HCT116 (cell line): ENCODE data around the gene SCCPDH. TPM values are rescaled to one million over a fixed set of nuclear protein-coding genes. Genes with fewer than 3 reads are reported as not detected.
"Not testable (repeated sequence)": the region's sequence is repeated elsewhere in the genome, so short reads cannot be mapped to it uniquely, and the experiment has no call there.

ENCODE experiments used
- ATAC-seq: fragments of 200-7000 bp; cut with Tn5 transposase; 2 replicates; pipeline ENCODE4 v1.9.1; 2020; ENCODE audit warnings: mild to moderate bottlenecking, moderate library complexity
- BruUV-seq: library from RNA; stranded (reverse); fragments of 400-500 nt; replicated peaks from 2 replicates; lab custom pipeline; 2021; lab: Mats Ljungman, UMichigan
- CTCF ChIA-PET: fragments of 300-600 bp; sonication (Branson Sonifier 250); formaldehyde crosslinking; loops from one replicate; lab custom pipeline; 2021; ENCODE audit warnings: antibody characterized with exemption; lab: Charles Lee
- POLR2A ChIA-PET: fragments of 300-600, 350-600 bp; sonication (Branson Sonifier 250); formaldehyde crosslinking; loops from one replicate; lab custom pipeline; 2021; ENCODE audit warnings: antibody characterized with exemption; lab: Charles Lee
- RAD21 ChIA-PET, 2 experiments: fragments of 300-600 bp; sonication (Branson Sonifier 250); formaldehyde crosslinking; loops; one replicate each; lab custom pipeline; 2023; ENCODE audit warnings: low total read pairs in 2 of 2; ENCODE audit not compliant: uncharacterized antibody in 2 of 2, unreplicated experiment in 2 of 2, low non-redundant PET in 1 of 2; lab: Charles Lee
- DNase-seq: peaks from one replicate; pipeline ENCODE4 v3.0.0-alpha.2; 2010; ENCODE audit warnings: low read depth, low spot score
- H2AFZ ChIP-seq: fragments of 200-600 bp; shearing (Covaris generic), sonication (generic); 2 replicates; pipeline ENCODE4 v1.6.1; 2017; ENCODE audit warnings: low read depth, mixed run types, mixed read lengths, antibody characterized with exemption, low read length; ENCODE audit not compliant: poor library complexity, severe bottlenecking
- H3K27ac ChIP-seq: 2 replicates; pipeline ENCODE4 v1.5.1; 2012; ENCODE audit warnings: low read depth, low read length
- H3K27me3 ChIP-seq: fragments of 200-600 bp; sonication (generic); 2 replicates; pipeline ENCODE4 v1.6.1; 2016; ENCODE audit warnings: mixed run types, low read length, mixed read lengths; ENCODE audit not compliant: insufficient read depth
- H3K36me3 ChIP-seq, 2 experiments: fragments of 200-500 bp in 1 of 2; fragments of 200-600 bp in 1 of 2; sonication (Bioruptor generic) in 1 of 2; sonication (generic) in 1 of 2; 2 replicates each; pipeline versions ENCODE4 v1.5.1 to v1.6.1; 2014 to 2016; ENCODE audit warnings: low read length in 2 of 2, inconsistent platforms in 1 of 2, mixed read lengths in 1 of 2, mixed run types in 1 of 2; ENCODE audit not compliant: insufficient read depth in 2 of 2, control insufficient read depth in 1 of 2
- H3K4me1 ChIP-seq, 2 experiments: fragments of 200-600 bp in 1 of 2; sonication (generic) in 1 of 2; 2 replicates each; pipeline versions ENCODE4 v1.5.1 to v1.6.1; 2012 to 2017; ENCODE audit warnings: low read length in 2 of 2, inconsistent platforms in 1 of 2, mild to moderate bottlenecking in 1 of 2, mixed read lengths in 1 of 2, mixed run types in 1 of 2, moderate library complexity in 1 of 2; ENCODE audit not compliant: insufficient read depth in 2 of 2, control insufficient read depth in 1 of 2
- H3K4me2 ChIP-seq: fragments of 200-600 bp; sonication (generic); 2 replicates; pipeline ENCODE4 v1.6.1; 2017; ENCODE audit warnings: mixed run types, low read length, mixed read lengths
- H3K4me3 ChIP-seq, 2 experiments: fragments of 200-600 bp in 1 of 2; sonication (generic) in 1 of 2; replicated peaks in 1 of 2; 2 replicates each; pipeline ENCODE4 v1.5.1; 2011 to 2016; ENCODE audit warnings: low read length in 2 of 2, control low read depth in 1 of 2, low read depth in 1 of 2, mild to moderate bottlenecking in 1 of 2, mixed read lengths in 1 of 2, mixed run types in 1 of 2
- H3K79me2 ChIP-seq: fragments of 200-600 bp; sonication (generic); 2 replicates; pipeline ENCODE4 v1.6.1; 2017; ENCODE audit warnings: mild to moderate bottlenecking, mixed run types, low read length, moderate library complexity, mixed read lengths; ENCODE audit not compliant: insufficient read depth
- H3K9ac ChIP-seq: fragments of 200-600 bp; sonication (generic); 2 replicates; pipeline ENCODE4 v1.6.1; 2016; ENCODE audit warnings: low read length, mixed read lengths
- H3K9me2 ChIP-seq: fragments of 200-600 bp; sonication (generic), shearing (Covaris generic); 2 replicates; pipeline ENCODE4 v1.6.1; 2017; ENCODE audit warnings: mixed run types, mild to moderate bottlenecking, moderate library complexity; ENCODE audit not compliant: insufficient read depth
- H3K9me3 ChIP-seq, 2 experiments: fragments of 200-500 bp in 1 of 2; fragments of 200-600 bp in 1 of 2; sonication (Bioruptor generic) in 1 of 2; sonication (generic) in 1 of 2; 2 replicates each; pipeline ENCODE4 v1.6.1; 2014 to 2017; ENCODE audit warnings: low read length in 2 of 2, mixed read lengths in 2 of 2, inconsistent platforms in 1 of 2, low read depth in 1 of 2, mild to moderate bottlenecking in 1 of 2, mixed run types in 1 of 2, moderate library complexity in 1 of 2; ENCODE audit not compliant: control insufficient read depth in 1 of 2, insufficient read depth in 1 of 2
- H4K20me1 ChIP-seq: fragments of 200-600 bp; sonication (generic), shearing (Covaris generic); 2 replicates; pipeline ENCODE4 v1.6.1; 2017; ENCODE audit warnings: mixed run types, mild to moderate bottlenecking, moderate library complexity; ENCODE audit not compliant: insufficient read depth
- EZH2 ChIP-seq: fragments of 200-600 bp; sonication (generic); IDR thresholded peaks from 2 replicates; pipeline ENCODE4 v1.6.1; 2017; ENCODE audit warnings: antibody characterized with exemption, mixed run types
- EZH2phosphoT487 ChIP-seq: fragments of 200-600 bp; IDR thresholded peaks from 2 replicates; pipeline ENCODE4 v1.6.1; 2018; ENCODE audit warnings: antibody characterized with exemption, borderline replicate concordance
- FOSL1 ChIP-seq: IDR thresholded peaks from 2 replicates; pipeline ENCODE4 v1.6.1; 2012; ENCODE audit warnings: low read depth
- JUND ChIP-seq: IDR thresholded peaks from 2 replicates; pipeline ENCODE4 v1.6.1; 2012
- POLR2A ChIP-seq: IDR thresholded peaks from 2 replicates; pipeline ENCODE4 v1.7.0; 2011; ENCODE audit warnings: borderline replicate concordance; ENCODE audit not compliant: insufficient read depth, insufficient read length; ENCODE audit errors: extremely low read depth
- POLR2AphosphoS5 ChIP-seq: IDR thresholded peaks from 2 replicates; pipeline ENCODE4 v1.6.1; 2011; ENCODE audit warnings: mild to moderate bottlenecking, low read depth, low read length, moderate library complexity
- SIN3A ChIP-seq: IDR thresholded peaks from 2 replicates; pipeline ENCODE4 v1.6.1; 2012; ENCODE audit warnings: low read depth
- SP1 ChIP-seq: IDR thresholded peaks from 2 replicates; pipeline ENCODE4 v1.6.1; 2012; ENCODE audit warnings: low read depth
- SRF ChIP-seq: IDR thresholded peaks from 2 replicates; pipeline ENCODE4 v1.6.1; 2012; ENCODE audit warnings: low read depth
- TCF7L2 ChIP-seq: IDR thresholded peaks from 2 replicates; pipeline ENCODE4 v1.7.0; 2011; ENCODE audit warnings: borderline replicate concordance, inconsistent platforms; ENCODE audit not compliant: insufficient read depth, insufficient read length; ENCODE audit errors: extremely low read depth
- ZNF274 ChIP-seq: fragments of 200-500 bp; sonication (Bioruptor generic); IDR thresholded peaks from 2 replicates; pipeline ENCODE4 v1.6.1; 2014; ENCODE audit warnings: mild to moderate bottlenecking, low read depth, low read length, inconsistent platforms
- intact Hi-C: fragments of 100-400 bp; cut with micrococcal nuclease; formaldehyde crosslinking; loops from 2 replicates; pipeline ENCODE4 v1.10.0; 2022
- total RNA-seq: library from RNA; stranded (reverse); gene quantifications from one replicate; pipeline ENCODE4 v1.2.1, GENCODE V29; 2021; ENCODE audit not compliant: unreplicated experiment
- TF ChIP-seq, protein P1 (sequence below): IDR thresholded peaks from 2 replicates; pipeline ENCODE4 v1.6.1; 2012

The SCCPDH gene
- total RNA-seq, 1 experiment from 2014 or later, result 0.30 TPM

DNA sequence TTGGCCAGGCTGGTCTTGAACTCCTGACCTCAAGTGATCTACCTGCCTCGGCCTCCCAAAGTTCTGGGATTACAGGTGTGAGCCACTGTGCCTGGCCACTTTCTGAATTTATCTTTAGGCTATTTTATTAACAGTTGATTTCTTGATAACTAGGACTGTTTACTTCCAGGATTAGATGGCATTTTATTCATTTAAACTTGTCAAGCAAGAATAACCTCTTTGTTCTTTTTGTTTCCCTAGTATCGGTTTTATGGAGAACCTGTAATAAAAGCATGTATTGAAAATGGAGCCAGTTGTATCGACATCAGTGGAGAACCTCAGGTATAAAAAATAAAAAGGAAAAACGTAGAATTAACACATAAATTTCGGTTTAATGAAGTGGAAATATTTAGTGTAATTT is 11.5 kb downstream of the SCCPDH start:
- intact Hi-C loops, result no loop called here
- DNase-seq, result no peak
- no peaks in the 10 kb centered on the region for H4K20me1 ChIP-seq
- RAD21 ChIA-PET, result no interaction called here
- POLR2A ChIA-PET, result no interaction called here
- H3K4me2 ChIP-seq, result no peak overlapping the region
- H3K9me2 ChIP-seq, result no peaks in the 10 kb centered on the region
- TF ChIP-seq EZH2 (no peak), POLR2AphosphoS5 (no peak), JUND (no peak), POLR2A (no peak)
- TF ChIP-seq, protein P1, sequence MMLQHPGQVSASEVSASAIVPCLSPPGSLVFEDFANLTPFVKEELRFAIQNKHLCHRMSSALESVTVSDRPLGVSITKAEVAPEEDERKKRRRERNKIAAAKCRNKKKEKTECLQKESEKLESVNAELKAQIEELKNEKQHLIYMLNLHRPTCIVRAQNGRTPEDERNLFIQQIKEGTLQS, result no peak
- no peaks in the 10 kb centered on the region for H3K79me2 ChIP-seq
- H3K27ac ChIP-seq, result no peak overlapping the region
- no peaks in the 10 kb centered on the region for H3K27me3 ChIP-seq
- H3K36me3 ChIP-seq, result no peaks in the 10 kb centered on the region
- no peak for ATAC-seq
- no peaks in the 10 kb centered on the region for H3K9me3 ChIP-seq
- H3K4me1 ChIP-seq, result no peaks in the 10 kb centered on the region
- H3K9ac ChIP-seq, result no peak overlapping the region
- no peak overlapping the region for H2AFZ ChIP-seq
- BruUV-seq, result no TSS peak
- no peak overlapping the region for H3K4me3 ChIP-seq
- CTCF ChIA-PET, result no interaction called here

DNA sequence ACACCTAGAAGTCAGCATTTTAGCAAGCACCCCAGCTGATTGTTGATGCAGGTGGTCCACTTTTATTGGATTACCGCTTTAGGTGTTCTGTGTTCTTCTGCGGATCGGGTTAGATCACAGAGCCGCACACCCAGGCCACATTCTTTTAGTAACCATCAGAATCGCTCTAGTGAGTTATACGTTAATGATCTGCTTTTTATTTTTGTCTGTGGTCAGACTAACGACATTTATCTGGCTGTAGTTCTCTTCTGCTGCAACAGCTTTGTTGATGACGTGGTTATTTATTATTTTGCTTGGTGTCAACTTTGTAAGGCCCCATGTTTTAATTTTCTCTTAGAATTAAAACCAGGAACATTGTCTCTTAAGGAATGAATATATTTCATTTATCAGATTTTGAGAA is 18.2 kb downstream of the SCCPDH start:
- no peaks in the 10 kb centered on the region for H3K36me3 ChIP-seq
- no peak overlapping the region for H3K4me2 ChIP-seq
- ChIA-PET CTCF (no interaction called here), RAD21 (no interaction called here), POLR2A (no interaction called here)
- no peaks in the 10 kb centered on the region for H3K9me2 ChIP-seq
- no peaks in the 10 kb centered on the region for H3K79me2 ChIP-seq
- no peak overlapping the region for H3K27ac ChIP-seq
- no peaks in the 10 kb centered on the region for H3K9me3 ChIP-seq
- no peaks in the 10 kb centered on the region for H3K27me3 ChIP-seq
- no peaks in the 10 kb centered on the region for H3K4me1 ChIP-seq
- no peaks in the 10 kb centered on the region for H4K20me1 ChIP-seq
- H2AFZ ChIP-seq, result no peak overlapping the region
- DNase-seq (no peak), ATAC-seq (no peak)
- H3K9ac ChIP-seq, result no peak overlapping the region
- TF ChIP-seq JUND (no peak), ZNF274 (no peak), EZH2phosphoT487 (no peak), FOSL1 (no peak), SIN3A (no peak), SP1 (no peak), EZH2 (no peak), POLR2AphosphoS5 (no peak), TCF7L2 (no peak), SRF (no peak)
- intact Hi-C loops, result no loop called here
- no TSS peak for BruUV-seq
- H3K4me3 ChIP-seq, result no peak overlapping the region

DNA sequence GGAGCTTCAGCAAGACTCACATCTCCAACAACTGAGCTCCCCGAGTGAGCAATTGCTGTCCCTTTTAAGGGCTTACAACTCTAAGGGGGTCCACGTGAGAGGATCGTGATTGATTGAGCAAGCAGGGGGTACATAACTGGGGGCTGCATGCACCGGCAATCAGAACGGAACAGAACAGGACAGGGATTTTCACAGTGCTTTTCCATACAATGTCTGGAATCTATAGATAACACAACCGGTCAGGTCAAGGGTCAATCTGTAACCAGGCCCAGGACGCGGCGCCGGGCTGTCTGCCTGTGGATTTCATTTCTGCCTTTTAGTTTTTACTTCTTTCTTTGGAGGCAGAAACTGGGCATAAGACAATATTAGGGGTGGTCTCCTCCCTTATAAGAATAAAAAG is 21.9 kb downstream of the SCCPDH start:
- BruUV-seq, H3K4me3 ChIP-seq, POLR2A ChIA-PET, H3K36me3 ChIP-seq, H3K9ac ChIP-seq, CTCF ChIA-PET, H3K9me2 ChIP-seq, H3K4me2 ChIP-seq, H3K9me3 ChIP-seq, H4K20me1 ChIP-seq, intact Hi-C loops, H3K27me3 ChIP-seq, ATAC-seq, DNase-seq, H3K27ac ChIP-seq, H3K79me2 ChIP-seq, RAD21 ChIA-PET, H3K4me1 ChIP-seq, H2AFZ ChIP-seq: not testable (repeated sequence)
